ENCODE measurements around the gene NSG1. TPM values are rescaled to one million over a fixed set of nuclear protein-coding genes. Genes with fewer than 3 reads are reported as not detected.
"Not testable (repeated sequence)": the region's sequence is repeated elsewhere in the genome, so short reads cannot be mapped to it uniquely, and the experiment has no call there.

NSG1 gene
- total RNA-seq, 1 experiment from 2014 or later: 81.7 TPM

- in situ Hi-C loops (cut with HindIII; ENCODE audit: low pct_unique_long_range_greater_than_20kb, low sequenced_read_pairs): no loop called here
- DNase-seq (ENCODE audit: low read depth, low spot score): no peak
These were observed 21.9 kb downstream of the NSG1 start for GRCh38 chr4:4408576-4409335.

GRCh38 chr4:4409416-4410115, 22.7 kb downstream of the NSG1 start:
- in situ Hi-C loops (cut with HindIII; ENCODE audit: low pct_unique_long_range_greater_than_20kb, low sequenced_read_pairs): no loop called here

GRCh38 chr4:4410271-4410670, 23.4 kb downstream of the NSG1 start:
- no peak for DNase-seq (ENCODE audit: low read depth, low spot score)
- in situ Hi-C loops (cut with HindIII; ENCODE audit: low pct_unique_long_range_greater_than_20kb, low sequenced_read_pairs): no loop called here

More at GRCh38 chr4:4409416-4410115, 22.7 kb downstream of the NSG1 start:
- no peak for DNase-seq (ENCODE audit: low read depth, low spot score)

GRCh38 chr4:4411906-4412305, 25.0 kb downstream of the NSG1 start:
- in situ Hi-C loops (cut with HindIII; ENCODE audit: low pct_unique_long_range_greater_than_20kb, low sequenced_read_pairs): no loop called here
- no peak for DNase-seq (ENCODE audit: low read depth, low spot score)

GRCh38 chr4:4412641-4413372, 25.9 kb downstream of the NSG1 start:
- no peak for DNase-seq (ENCODE audit: low read depth, low spot score)
- in situ Hi-C loops (cut with HindIII; ENCODE audit: low pct_unique_long_range_greater_than_20kb, low sequenced_read_pairs): no loop called here

GRCh38 chr4:4413373-4413725, 26.4 kb downstream of the NSG1 start:
- DNase-seq (ENCODE audit: low read depth, low spot score): no peak

GRCh38 chr4:4413806-4414205, 26.9 kb downstream of the NSG1 start:
- in situ Hi-C loops (cut with HindIII; ENCODE audit: low pct_unique_long_range_greater_than_20kb, low sequenced_read_pairs): no loop called here
- no peak for DNase-seq (ENCODE audit: low read depth, low spot score)

More at GRCh38 chr4:4413373-4413725, 26.4 kb downstream of the NSG1 start:
- in situ Hi-C loops (cut with HindIII; ENCODE audit: low pct_unique_long_range_greater_than_20kb, low sequenced_read_pairs): no loop called here

GRCh38 chr4:4415107-4415805, 28.4 kb downstream of the NSG1 start:
- no peak for DNase-seq (ENCODE audit: low read depth, low spot score)
- in situ Hi-C loops (cut with HindIII; ENCODE audit: low pct_unique_long_range_greater_than_20kb, low sequenced_read_pairs): no loop called here

GRCh38 chr4:4415806-4416805, 29.2 kb downstream of the NSG1 start:
- DNase-seq (ENCODE audit: low read depth, low spot score): peak; percentile 97
- in situ Hi-C loops (cut with HindIII; ENCODE audit: low pct_unique_long_range_greater_than_20kb, low sequenced_read_pairs): no loop called here

GRCh38 chr4:4416981-4417380, 30.1 kb downstream of the NSG1 start:
- no peak for DNase-seq (ENCODE audit: low read depth, low spot score)

GRCh38 chr4:4417886-4418285, 31.0 kb downstream of the NSG1 start:
- no peak for DNase-seq (ENCODE audit: low read depth, low spot score)

More at GRCh38 chr4:4416981-4417380, 30.1 kb downstream of the NSG1 start:
- in situ Hi-C loops (cut with HindIII; ENCODE audit: low pct_unique_long_range_greater_than_20kb, low sequenced_read_pairs): no loop called here

GRCh38 chr4:4418676-4419390, 31.9 kb downstream of the NSG1 start:
- no peak for DNase-seq (ENCODE audit: low read depth, low spot score)
- in situ Hi-C loops (cut with HindIII; ENCODE audit: low pct_unique_long_range_greater_than_20kb, low sequenced_read_pairs): no loop called here

More at GRCh38 chr4:4417886-4418285, 31.0 kb downstream of the NSG1 start:
- in situ Hi-C loops (cut with HindIII; ENCODE audit: low pct_unique_long_range_greater_than_20kb, low sequenced_read_pairs): no loop called here

- in situ Hi-C loops (cut with HindIII; ENCODE audit: low pct_unique_long_range_greater_than_20kb, low sequenced_read_pairs): no loop called here
- no peak for DNase-seq (ENCODE audit: low read depth, low spot score)
These were observed 33.0 kb downstream of the NSG1 start for GRCh38 chr4:4419896-4420295.

- no peak for DNase-seq (ENCODE audit: low read depth, low spot score)
- in situ Hi-C loops (cut with HindIII; ENCODE audit: low pct_unique_long_range_greater_than_20kb, low sequenced_read_pairs): no loop called here
These were observed 33.5 kb downstream of the NSG1 start for GRCh38 chr4:4420421-4420820.

GRCh38 chr4:4421356-4421755, 34.5 kb downstream of the NSG1 start:
- in situ Hi-C loops (cut with HindIII; ENCODE audit: low pct_unique_long_range_greater_than_20kb, low sequenced_read_pairs): no loop called here
- no peak for DNase-seq (ENCODE audit: low read depth, low spot score)

GRCh38 chr4:4422117-4422516, 35.2 kb downstream of the NSG1 start:
- in situ Hi-C loops (cut with HindIII; ENCODE audit: low pct_unique_long_range_greater_than_20kb, low sequenced_read_pairs); DNase-seq (ENCODE audit: low read depth, low spot score): not testable (repeated sequence)

All from SK-MEL-5 (cell line).